HCT116 (cell line): ENCODE results near the gene PRELID1. TPM values are rescaled to one million over a fixed set of nuclear protein-coding genes. Genes with fewer than 3 reads are reported as not detected.

Experiments used
- ATAC-seq: fragments of 200-7000 bp; cut with Tn5 transposase; 2 replicates; pipeline ENCODE4 v1.9.1; 2020; ENCODE audit warnings: mild to moderate bottlenecking, moderate library complexity
- BruUV-seq: library from RNA; stranded (reverse); fragments of 400-500 nt; replicated peaks from 2 replicates; lab custom pipeline; 2021; lab: Mats Ljungman, UMichigan
- CTCF ChIA-PET: fragments of 300-600 bp; sonication (Branson Sonifier 250); formaldehyde crosslinking; loops from one replicate; lab custom pipeline; 2021; ENCODE audit warnings: antibody characterized with exemption; lab: Charles Lee
- POLR2A ChIA-PET: fragments of 300-600, 350-600 bp; sonication (Branson Sonifier 250); formaldehyde crosslinking; loops from one replicate; lab custom pipeline; 2021; ENCODE audit warnings: antibody characterized with exemption; lab: Charles Lee
- RAD21 ChIA-PET, 2 experiments: fragments of 300-600 bp; sonication (Branson Sonifier 250); formaldehyde crosslinking; loops; one replicate each; lab custom pipeline; 2023; ENCODE audit warnings: low total read pairs in 2 of 2; ENCODE audit not compliant: uncharacterized antibody in 2 of 2, unreplicated experiment in 2 of 2, low non-redundant PET in 1 of 2; lab: Charles Lee
- DNase-seq: peaks from one replicate; pipeline ENCODE4 v3.0.0-alpha.2; 2010; ENCODE audit warnings: low read depth, low spot score
- H2AFZ ChIP-seq: fragments of 200-600 bp; shearing (Covaris generic), sonication (generic); 2 replicates; pipeline ENCODE4 v1.6.1; 2017; ENCODE audit warnings: low read depth, mixed run types, mixed read lengths, antibody characterized with exemption, low read length; ENCODE audit not compliant: poor library complexity, severe bottlenecking
- H3K27ac ChIP-seq: 2 replicates; pipeline ENCODE4 v1.5.1; 2012; ENCODE audit warnings: low read depth, low read length
- H3K27me3 ChIP-seq: fragments of 200-600 bp; sonication (generic); 2 replicates; pipeline ENCODE4 v1.6.1; 2016; ENCODE audit warnings: mixed run types, low read length, mixed read lengths; ENCODE audit not compliant: insufficient read depth
- H3K36me3 ChIP-seq, 2 experiments: fragments of 200-500 bp in 1 of 2; fragments of 200-600 bp in 1 of 2; sonication (Bioruptor generic) in 1 of 2; sonication (generic) in 1 of 2; 2 replicates each; pipeline versions ENCODE4 v1.5.1 to v1.6.1; 2014 to 2016; ENCODE audit warnings: low read length in 2 of 2, inconsistent platforms in 1 of 2, mixed read lengths in 1 of 2, mixed run types in 1 of 2; ENCODE audit not compliant: insufficient read depth in 2 of 2, control insufficient read depth in 1 of 2
- H3K4me1 ChIP-seq, 2 experiments: fragments of 200-600 bp in 1 of 2; sonication (generic) in 1 of 2; 2 replicates each; pipeline versions ENCODE4 v1.5.1 to v1.6.1; 2012 to 2017; ENCODE audit warnings: low read length in 2 of 2, inconsistent platforms in 1 of 2, mild to moderate bottlenecking in 1 of 2, mixed read lengths in 1 of 2, mixed run types in 1 of 2, moderate library complexity in 1 of 2; ENCODE audit not compliant: insufficient read depth in 2 of 2, control insufficient read depth in 1 of 2
- H3K4me2 ChIP-seq: fragments of 200-600 bp; sonication (generic); 2 replicates; pipeline ENCODE4 v1.6.1; 2017; ENCODE audit warnings: mixed run types, low read length, mixed read lengths
- H3K4me3 ChIP-seq, 2 experiments: fragments of 200-600 bp in 1 of 2; sonication (generic) in 1 of 2; replicated peaks in 1 of 2; 2 replicates each; pipeline ENCODE4 v1.5.1; 2011 to 2016; ENCODE audit warnings: low read length in 2 of 2, control low read depth in 1 of 2, low read depth in 1 of 2, mild to moderate bottlenecking in 1 of 2, mixed read lengths in 1 of 2, mixed run types in 1 of 2
- H3K79me2 ChIP-seq: fragments of 200-600 bp; sonication (generic); 2 replicates; pipeline ENCODE4 v1.6.1; 2017; ENCODE audit warnings: mild to moderate bottlenecking, mixed run types, low read length, moderate library complexity, mixed read lengths; ENCODE audit not compliant: insufficient read depth
- H3K9ac ChIP-seq: fragments of 200-600 bp; sonication (generic); 2 replicates; pipeline ENCODE4 v1.6.1; 2016; ENCODE audit warnings: low read length, mixed read lengths
- H3K9me2 ChIP-seq: fragments of 200-600 bp; sonication (generic), shearing (Covaris generic); 2 replicates; pipeline ENCODE4 v1.6.1; 2017; ENCODE audit warnings: mixed run types, mild to moderate bottlenecking, moderate library complexity; ENCODE audit not compliant: insufficient read depth
- H3K9me3 ChIP-seq, 2 experiments: fragments of 200-500 bp in 1 of 2; fragments of 200-600 bp in 1 of 2; sonication (Bioruptor generic) in 1 of 2; sonication (generic) in 1 of 2; 2 replicates each; pipeline ENCODE4 v1.6.1; 2014 to 2017; ENCODE audit warnings: low read length in 2 of 2, mixed read lengths in 2 of 2, inconsistent platforms in 1 of 2, low read depth in 1 of 2, mild to moderate bottlenecking in 1 of 2, mixed run types in 1 of 2, moderate library complexity in 1 of 2; ENCODE audit not compliant: control insufficient read depth in 1 of 2, insufficient read depth in 1 of 2
- H4K20me1 ChIP-seq: fragments of 200-600 bp; sonication (generic), shearing (Covaris generic); 2 replicates; pipeline ENCODE4 v1.6.1; 2017; ENCODE audit warnings: mixed run types, mild to moderate bottlenecking, moderate library complexity; ENCODE audit not compliant: insufficient read depth
- CBX3 ChIP-seq: IDR thresholded peaks from 2 replicates; pipeline ENCODE4 v1.6.1; 2012; ENCODE audit warnings: low read depth
- CEBPB ChIP-seq: IDR thresholded peaks from 2 replicates; pipeline ENCODE4 v1.6.1; 2012; ENCODE audit warnings: low read depth
- ELF1 ChIP-seq: IDR thresholded peaks from 2 replicates; pipeline ENCODE4 v1.6.1; 2012; ENCODE audit warnings: low read depth, borderline replicate concordance
- EZH2 ChIP-seq: fragments of 200-600 bp; sonication (generic); IDR thresholded peaks from 2 replicates; pipeline ENCODE4 v1.6.1; 2017; ENCODE audit warnings: antibody characterized with exemption, mixed run types
- EZH2phosphoT487 ChIP-seq: fragments of 200-600 bp; IDR thresholded peaks from 2 replicates; pipeline ENCODE4 v1.6.1; 2018; ENCODE audit warnings: antibody characterized with exemption, borderline replicate concordance
- SIN3A ChIP-seq: IDR thresholded peaks from 2 replicates; pipeline ENCODE4 v1.6.1; 2012; ENCODE audit warnings: low read depth
- TCF7L2 ChIP-seq: IDR thresholded peaks from 2 replicates; pipeline ENCODE4 v1.7.0; 2011; ENCODE audit warnings: borderline replicate concordance, inconsistent platforms; ENCODE audit not compliant: insufficient read depth, insufficient read length; ENCODE audit errors: extremely low read depth
- YY1 ChIP-seq: IDR thresholded peaks from 2 replicates; pipeline ENCODE4 v1.6.1; 2011; ENCODE audit warnings: low read length, low read depth, moderate library complexity, mild to moderate bottlenecking; ENCODE audit not compliant: insufficient replicate concordance; ENCODE audit errors: extremely low read depth
- ZNF274 ChIP-seq: fragments of 200-500 bp; sonication (Bioruptor generic); IDR thresholded peaks from 2 replicates; pipeline ENCODE4 v1.6.1; 2014; ENCODE audit warnings: mild to moderate bottlenecking, low read depth, low read length, inconsistent platforms
- intact Hi-C: fragments of 100-400 bp; cut with micrococcal nuclease; formaldehyde crosslinking; loops from 2 replicates; pipeline ENCODE4 v1.10.0; 2022
- total RNA-seq: library from RNA; stranded (reverse); gene quantifications from one replicate; pipeline ENCODE4 v1.2.1, GENCODE V29; 2021; ENCODE audit not compliant: unreplicated experiment
- TF ChIP-seq, protein P1 (sequence below): IDR thresholded peaks from 2 replicates; pipeline ENCODE4 v1.6.1; 2011; ENCODE audit warnings: mild to moderate bottlenecking, low read length, moderate library complexity; ENCODE audit not compliant: insufficient replicate concordance; ENCODE audit errors: extremely low read depth
- TF ChIP-seq, protein P2 (sequence below): IDR thresholded peaks from 2 replicates; pipeline ENCODE4 v1.6.1; 2012
- TF ChIP-seq, protein P3 (sequence below), 3 experiments: fragments of 200-600 bp in 1 of 3; sonication (generic) in 1 of 3; IDR thresholded peaks in 2 of 3; conservative IDR thresholded peaks in 1 of 3; 2 replicates each; pipeline ENCODE4 v1.5.1; 2012 to 2017; ENCODE audit warnings: low read depth in 2 of 3, low read length in 2 of 3, antibody characterized with exemption in 1 of 3, borderline replicate concordance in 1 of 3, control low read depth in 1 of 3, mild to moderate bottlenecking in 1 of 3, mixed read lengths in 1 of 3, mixed run types in 1 of 3, moderate library complexity in 1 of 3; ENCODE audit not compliant: insufficient read depth in 1 of 3

PRELID1 gene
- total RNA-seq, 1 experiment from 2014 or later: 223 TPM

DNA sequence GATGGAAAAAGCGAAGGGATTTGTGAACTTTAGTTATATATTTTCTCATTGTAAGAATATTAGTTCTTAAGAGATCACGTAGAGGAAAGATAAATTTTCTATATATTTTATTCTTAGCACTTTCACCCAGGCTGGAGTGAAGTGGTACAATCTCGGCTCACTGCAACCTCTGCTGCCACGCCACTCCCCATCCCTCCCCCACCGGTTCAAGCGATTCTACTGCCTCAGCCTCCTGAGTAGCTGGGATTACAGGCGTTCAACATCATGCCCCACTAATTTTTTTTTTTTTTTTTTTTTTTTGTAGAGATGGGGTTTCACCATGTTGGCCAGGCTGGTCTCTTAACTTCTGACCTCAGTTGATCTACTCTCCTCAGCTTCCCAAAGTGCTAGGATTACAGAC is 42.6 kb upstream of the PRELID1 start:
- no peak for DNase-seq
- H3K4me3 ChIP-seq: no peak overlapping the region
- POLR2A ChIA-PET: no interaction called here
- no peaks in the 10 kb centered on the region for H3K9me3 ChIP-seq
- peaks cover 3% of the 10 kb centered on the region for H3K79me2 ChIP-seq
- H3K27me3 ChIP-seq: no peaks in the 10 kb centered on the region
- RAD21 ChIA-PET: no interaction called here
- no peak overlapping the region for H3K4me2 ChIP-seq
- H4K20me1 ChIP-seq: no peaks in the 10 kb centered on the region
- intact Hi-C loops: no loop called here
- H3K4me1 ChIP-seq: peaks cover 0 to 5% of the 10 kb centered on the region in 2 experiments; a peak in 2 of 4 replicates
- H2AFZ ChIP-seq: no peak overlapping the region
- H3K9ac ChIP-seq: no peak overlapping the region
- CTCF ChIA-PET: no interaction called here
- ATAC-seq: no peak
- no peaks in the 10 kb centered on the region for H3K9me2 ChIP-seq
- BruUV-seq: no TSS peak
- TF ChIP-seq CEBPB: no peak
- no peak for TF ChIP-seq ELF1
- TF ChIP-seq, protein P1, sequence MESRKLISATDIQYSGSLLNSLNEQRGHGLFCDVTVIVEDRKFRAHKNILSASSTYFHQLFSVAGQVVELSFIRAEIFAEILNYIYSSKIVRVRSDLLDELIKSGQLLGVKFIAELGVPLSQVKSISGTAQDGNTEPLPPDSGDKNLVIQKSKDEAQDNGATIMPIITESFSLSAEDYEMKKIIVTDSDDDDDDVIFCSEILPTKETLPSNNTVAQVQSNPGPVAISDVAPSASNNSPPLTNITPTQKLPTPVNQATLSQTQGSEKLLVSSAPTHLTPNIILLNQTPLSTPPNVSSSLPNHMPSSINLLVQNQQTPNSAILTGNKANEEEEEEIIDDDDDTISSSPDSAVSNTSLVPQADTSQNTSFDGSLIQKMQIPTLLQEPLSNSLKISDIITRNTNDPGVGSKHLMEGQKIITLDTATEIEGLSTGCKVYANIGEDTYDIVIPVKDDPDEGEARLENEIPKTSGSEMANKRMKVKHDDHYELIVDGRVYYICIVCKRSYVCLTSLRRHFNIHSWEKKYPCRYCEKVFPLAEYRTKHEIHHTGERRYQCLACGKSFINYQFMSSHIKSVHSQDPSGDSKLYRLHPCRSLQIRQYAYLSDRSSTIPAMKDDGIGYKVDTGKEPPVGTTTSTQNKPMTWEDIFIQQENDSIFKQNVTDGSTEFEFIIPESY: no peak
- TF ChIP-seq TCF7L2: no peak
- no peak for TF ChIP-seq SIN3A
- TF ChIP-seq CBX3: no peak
- no peak for TF ChIP-seq ZNF274
- TF ChIP-seq, protein P2, sequence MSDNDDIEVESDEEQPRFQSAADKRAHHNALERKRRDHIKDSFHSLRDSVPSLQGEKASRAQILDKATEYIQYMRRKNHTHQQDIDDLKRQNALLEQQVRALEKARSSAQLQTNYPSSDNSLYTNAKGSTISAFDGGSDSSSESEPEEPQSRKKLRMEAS: no peak
- TF ChIP-seq EZH2: no peak
- TF ChIP-seq EZH2phosphoT487: no peak
- TF ChIP-seq YY1: no peak
- TF ChIP-seq, protein P3, sequence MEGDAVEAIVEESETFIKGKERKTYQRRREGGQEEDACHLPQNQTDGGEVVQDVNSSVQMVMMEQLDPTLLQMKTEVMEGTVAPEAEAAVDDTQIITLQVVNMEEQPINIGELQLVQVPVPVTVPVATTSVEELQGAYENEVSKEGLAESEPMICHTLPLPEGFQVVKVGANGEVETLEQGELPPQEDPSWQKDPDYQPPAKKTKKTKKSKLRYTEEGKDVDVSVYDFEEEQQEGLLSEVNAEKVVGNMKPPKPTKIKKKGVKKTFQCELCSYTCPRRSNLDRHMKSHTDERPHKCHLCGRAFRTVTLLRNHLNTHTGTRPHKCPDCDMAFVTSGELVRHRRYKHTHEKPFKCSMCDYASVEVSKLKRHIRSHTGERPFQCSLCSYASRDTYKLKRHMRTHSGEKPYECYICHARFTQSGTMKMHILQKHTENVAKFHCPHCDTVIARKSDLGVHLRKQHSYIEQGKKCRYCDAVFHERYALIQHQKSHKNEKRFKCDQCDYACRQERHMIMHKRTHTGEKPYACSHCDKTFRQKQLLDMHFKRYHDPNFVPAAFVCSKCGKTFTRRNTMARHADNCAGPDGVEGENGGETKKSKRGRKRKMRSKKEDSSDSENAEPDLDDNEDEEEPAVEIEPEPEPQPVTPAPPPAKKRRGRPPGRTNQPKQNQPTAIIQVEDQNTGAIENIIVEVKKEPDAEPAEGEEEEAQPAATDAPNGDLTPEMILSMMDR (IDR thresholded peaks at IDR 0.05 in 2 of 3, conservative IDR thresholded peaks at IDR 0.05 in 1 of 3; ENCODE audit: borderline replicate concordance in 1 of 3, insufficient read depth in 1 of 3, low read depth in 2 of 3, low read length in 2 of 3): no peak
- TF ChIP-seq, all 23 proteins: peak for 0
- Histone ChIP-seq H3K36me3 (peaks cover 0 to 19% of the 10 kb centered on the region in 2 experiments; a peak in 3 of 4 replicates), H3K27ac (no peak overlapping the region)
